GM19395 (cell line): ENCODE results near the gene PTMA.

Experiments
- ATAC-seq: cut with Tn5 transposase; IDR thresholded peaks from one replicate; pipeline ENCODE4 v1.9.1; 2021; ENCODE audit warnings: mild to moderate bottlenecking, moderate library complexity; ENCODE audit not compliant: unreplicated experiment

The PTMA gene

DNA sequence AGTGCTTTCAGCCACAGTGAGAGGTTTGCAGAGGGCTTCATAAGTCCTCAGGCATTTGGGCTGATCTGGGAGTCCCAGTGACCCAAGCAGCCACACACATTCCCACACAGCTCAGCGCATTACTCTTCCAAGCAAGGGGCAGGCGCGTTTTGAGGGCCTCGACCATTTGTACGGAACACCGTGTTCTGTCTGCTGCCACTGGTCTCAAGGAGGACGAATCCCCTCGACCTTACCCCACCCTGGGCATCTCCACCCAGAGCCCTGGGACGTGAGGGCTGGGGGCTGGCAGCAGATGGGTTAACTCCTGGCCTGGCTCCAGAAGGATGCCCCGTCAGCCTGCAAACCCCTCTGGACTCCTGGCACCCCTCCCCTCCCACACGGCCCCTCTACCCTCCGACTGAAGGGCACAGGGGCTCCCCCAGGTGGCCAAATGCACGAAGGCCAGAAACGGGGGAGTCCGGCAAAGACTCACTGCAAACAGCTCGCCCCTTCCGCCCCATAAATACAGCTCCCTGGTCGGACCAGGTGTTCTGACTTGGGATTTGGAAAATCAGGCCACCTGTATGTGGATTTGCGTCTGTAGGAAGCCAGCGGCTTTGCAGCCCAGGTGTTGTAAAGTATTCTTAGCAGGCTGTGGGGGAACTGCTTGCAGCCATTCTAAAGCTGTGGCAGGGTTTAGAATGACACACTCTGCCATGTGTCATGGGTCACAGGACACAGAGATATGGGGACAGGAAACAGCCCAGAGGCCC is 33.6 kb upstream of the PTMA start:
- ATAC-seq = peak; percentile 42

GRCh38 chr2:231676243-231676642 is 32.1 kb upstream of the PTMA start:
- ATAC-seq = no peak

GRCh38 chr2:231677632-231678104 is 30.7 kb upstream of the PTMA start:
- no peak for ATAC-seq

DNA sequence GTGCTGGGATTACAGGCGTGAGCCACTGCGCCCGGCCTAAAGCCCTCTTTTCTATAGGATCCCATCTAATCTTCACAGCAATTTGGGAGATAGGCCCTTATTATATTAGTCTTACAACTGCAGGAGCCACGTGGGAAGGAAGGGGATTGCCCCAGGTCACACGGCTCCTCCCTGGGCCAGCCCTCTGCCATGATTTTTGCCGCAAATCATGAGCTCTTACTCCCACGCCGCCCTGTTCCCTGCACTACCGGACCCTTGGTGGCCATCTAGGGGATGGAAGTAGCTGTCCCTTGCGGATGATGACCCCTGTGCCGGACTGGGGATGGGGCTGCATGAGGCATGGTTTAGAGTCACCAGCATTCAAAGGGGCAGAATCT is 28.4 kb upstream of the PTMA start:
- ATAC-seq = no peak

GRCh38 chr2:231680285-231680991 is 27.9 kb upstream of the PTMA start:
- no peak for ATAC-seq

- ATAC-seq = peak; percentile 66
Measured at GRCh38 chr2:231680992-231681852, 27.1 kb upstream of the PTMA start.

- no peak for ATAC-seq
Measured at GRCh38 chr2:231682603-231683291, 25.6 kb upstream of the PTMA start.

DNA sequence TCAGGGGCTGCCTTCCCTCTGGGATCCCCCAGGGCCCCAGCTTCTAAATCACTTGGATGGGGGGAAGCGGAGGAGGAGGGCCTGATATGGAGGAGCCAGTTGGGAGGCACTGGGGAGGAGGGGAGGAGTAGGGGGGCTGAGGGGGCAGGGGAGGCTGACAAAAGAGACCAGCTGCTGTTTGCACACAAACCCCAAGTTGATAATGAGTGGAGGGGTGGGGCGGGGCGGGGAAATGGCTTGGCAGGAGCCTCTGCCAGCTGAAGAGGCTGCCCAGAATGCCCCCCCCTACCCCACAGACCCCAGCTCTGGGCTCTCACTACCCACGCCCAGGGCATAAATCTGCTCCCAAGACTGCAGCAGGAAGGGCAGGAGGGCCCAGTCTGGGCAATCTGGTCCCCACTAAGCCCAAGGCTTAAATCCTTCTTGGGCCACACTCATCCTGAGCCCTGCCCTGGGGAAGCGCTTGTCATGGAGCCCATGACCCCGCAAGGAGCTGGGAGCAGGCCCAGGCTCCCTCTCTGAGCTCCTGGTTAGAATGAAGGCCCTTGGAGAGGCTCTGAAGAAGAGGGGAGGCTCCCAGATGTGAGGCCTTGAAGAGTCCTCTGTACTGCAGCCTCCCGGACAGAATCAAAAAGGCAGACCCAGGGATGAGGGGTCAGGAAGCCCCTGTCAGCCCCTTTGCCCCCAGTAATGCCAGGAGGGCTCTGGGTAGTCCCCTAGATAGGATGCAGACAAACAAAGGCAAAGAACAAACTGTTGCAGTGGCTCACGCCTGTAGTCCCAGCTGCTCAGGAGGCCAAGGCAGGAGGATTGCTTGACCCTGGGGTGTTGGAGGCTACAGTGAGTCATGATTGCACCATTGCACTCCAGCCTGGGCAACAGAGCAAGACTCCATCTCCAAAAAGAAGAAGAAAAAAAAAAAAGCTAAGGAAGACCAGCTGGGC is 24.8 kb upstream of the PTMA start:
- no peak for ATAC-seq

DNA sequence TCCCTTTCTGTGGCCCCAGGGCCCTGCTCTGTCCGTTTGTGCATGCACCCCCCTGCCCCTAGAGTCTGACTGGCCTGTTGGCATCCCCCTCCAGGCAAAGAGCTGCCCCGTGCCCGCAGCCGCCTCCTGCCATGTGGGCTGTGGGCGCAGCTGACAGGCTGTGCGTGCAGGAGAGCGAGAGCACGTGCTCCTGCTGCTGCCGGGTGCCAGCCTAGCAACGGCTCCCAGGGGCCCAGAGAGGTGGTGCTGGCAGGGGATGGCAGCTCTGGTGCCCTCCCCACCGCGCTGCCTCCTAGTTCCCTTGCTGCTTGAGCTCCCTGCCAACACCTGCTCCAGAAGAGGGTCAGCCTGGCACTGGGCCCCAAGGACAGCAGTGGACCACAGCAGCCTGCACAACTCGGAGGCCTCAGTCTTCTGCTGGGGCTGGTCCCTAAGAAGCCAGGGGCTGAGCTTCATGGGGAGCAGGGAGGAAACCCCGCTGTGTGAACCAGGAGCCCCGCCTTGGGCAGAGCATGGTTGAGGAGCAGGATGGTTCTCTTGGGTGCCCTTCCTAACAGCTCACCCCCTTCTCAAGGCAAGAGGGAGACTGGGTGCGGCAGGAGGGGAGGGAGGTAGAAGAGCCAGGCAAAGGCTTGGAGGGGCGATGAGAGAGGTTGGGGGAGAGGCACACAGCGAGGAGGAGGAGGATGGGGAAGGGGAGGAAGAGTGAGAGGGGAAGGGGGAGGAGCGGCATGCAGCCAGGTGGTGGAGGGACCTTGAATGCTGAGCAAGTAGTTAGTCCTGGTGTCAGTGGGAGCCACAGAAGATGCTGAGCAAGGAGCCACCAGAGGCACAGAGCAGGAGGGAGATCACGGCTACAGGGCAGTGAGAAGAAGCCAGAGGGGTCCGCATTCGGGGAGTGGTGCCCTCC is 23.8 kb upstream of the PTMA start:
- no peak for ATAC-seq

DNA sequence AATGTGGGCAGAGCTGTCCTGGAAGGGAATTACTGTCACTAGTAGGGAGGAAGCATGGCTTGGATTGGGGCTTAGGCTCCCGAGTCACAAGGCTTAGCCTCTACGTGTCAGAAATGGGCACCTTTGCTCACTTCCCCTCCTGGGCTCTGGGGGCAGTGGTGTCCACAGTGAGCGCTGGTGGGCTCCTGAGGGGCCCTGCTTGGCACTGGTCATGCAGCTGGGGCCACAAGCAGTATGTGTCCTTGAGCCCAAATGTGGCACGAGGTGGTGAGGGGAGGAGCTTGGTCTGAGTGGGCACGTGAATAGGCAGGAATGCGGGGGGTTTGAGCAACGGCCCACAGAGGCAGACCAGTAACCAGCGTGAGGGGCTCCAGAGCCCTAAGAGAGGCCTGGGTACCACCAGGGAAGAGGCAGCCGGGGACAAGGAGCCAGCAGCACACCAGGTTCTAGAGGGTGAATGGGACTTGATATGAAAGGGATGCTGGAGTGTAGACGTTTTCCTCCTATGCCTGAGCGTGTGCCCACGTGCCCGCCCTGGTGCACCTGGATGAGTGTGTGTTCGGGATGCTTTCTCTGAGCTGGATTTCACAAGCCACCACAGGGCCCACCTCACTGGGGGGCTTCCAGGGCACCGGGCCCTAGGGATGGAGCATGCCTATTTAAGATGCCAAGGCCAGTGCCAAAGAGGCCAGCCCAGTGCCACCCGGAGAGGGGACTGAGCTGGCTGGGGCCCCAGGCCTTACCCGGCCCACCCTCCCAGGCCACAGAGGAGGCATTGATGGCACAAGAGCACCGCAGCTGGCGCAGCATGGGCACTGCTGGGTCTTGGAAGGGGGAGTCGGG is 22.8 kb upstream of the PTMA start:
- ATAC-seq = no peak

- no peak for ATAC-seq
Measured at GRCh38 chr2:231686192-231687100, 21.9 kb upstream of the PTMA start.

DNA sequence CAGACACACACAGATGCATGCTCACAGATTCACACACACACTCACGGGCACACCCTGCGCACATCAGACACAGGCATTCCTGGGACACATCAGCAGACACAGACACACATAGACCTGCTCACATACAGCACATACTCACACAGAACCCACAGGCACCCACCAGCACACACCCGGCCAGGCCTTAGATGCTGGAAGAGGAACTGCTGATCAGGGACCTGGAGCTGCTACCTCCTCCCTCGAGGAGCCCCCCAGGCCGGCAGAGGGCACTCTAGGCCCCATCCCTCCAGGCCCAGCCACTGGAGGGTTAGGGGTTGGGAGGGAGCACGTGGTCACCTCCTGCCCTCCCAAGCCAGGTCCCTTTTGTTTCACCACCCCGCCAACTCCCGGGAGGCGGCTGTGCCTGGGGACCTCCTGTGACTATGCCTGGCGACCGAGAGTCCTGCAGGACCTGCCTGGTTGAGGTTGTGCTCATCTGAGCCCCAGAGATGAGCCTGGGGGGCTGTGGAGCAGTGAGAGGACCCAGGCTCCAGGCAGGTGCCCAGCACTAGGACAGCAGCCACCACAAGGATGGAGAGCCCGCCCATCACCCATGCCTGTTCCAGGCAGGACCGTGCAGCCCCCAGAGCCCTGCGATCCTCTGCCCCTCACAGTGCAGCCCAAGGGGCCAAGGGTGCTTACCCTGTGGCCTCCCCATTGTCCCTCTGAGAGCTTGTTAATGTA is 21.0 kb upstream of the PTMA start:
- ATAC-seq = peak; percentile 83

- ATAC-seq = no peak
Measured at GRCh38 chr2:231687961-231688360, 20.4 kb upstream of the PTMA start.

DNA sequence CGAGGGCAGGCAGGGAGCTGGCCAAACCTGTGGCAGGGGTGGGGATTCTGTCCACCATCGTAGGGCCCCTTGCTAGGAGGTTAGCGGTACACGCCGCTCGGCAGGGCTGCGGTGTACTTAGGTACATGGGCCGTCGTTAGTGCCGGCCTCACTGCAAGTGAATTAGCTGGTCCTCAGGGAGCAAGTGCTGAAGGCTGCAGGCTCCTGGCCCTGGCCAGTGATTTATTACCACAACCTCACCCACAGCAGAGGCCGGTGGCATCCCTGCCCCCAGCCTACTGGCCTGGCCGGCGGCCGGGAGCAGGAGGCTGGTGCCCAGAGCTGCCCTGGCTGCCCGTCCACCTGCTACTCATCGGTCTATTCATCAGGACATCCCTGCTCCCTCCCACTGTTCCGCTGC is 19.6 kb upstream of the PTMA start:
- no peak for ATAC-seq

GRCh38 chr2:231689124-231689893 is 19.0 kb upstream of the PTMA start:
- no peak for ATAC-seq
